SK-N-SH (cell line): ENCODE measurements around the gene RSPO4. TPM values are rescaled to one million over a fixed set of nuclear protein-coding genes. Genes with fewer than 3 reads are reported as not detected.

Experiments used
- CTCF ChIA-PET: fragments of 300-600, 350-600 bp; formaldehyde crosslinking; extraction: SDS; loops from one replicate; lab custom pipeline; 2021; lab: Yijun Ruan, JAX
- POLR2A ChIA-PET: fragments of 350-600 bp; sonication (Branson Sonifier 250); formaldehyde crosslinking; extraction: SDS; loops from one replicate; lab custom pipeline; 2020; ENCODE audit warnings: antibody characterized with exemption, inconsistent platforms; lab: Yijun Ruan, JAX
- DNase-seq: peaks from one replicate; pipeline ENCODE4 v3.0.0; 2012
- H2AFZ ChIP-seq: fragments of 200-600 bp; sonication (generic); 2 replicates; pipeline ENCODE4 v1.8.1; 2016; ENCODE audit warnings: antibody characterized with exemption, mild to moderate bottlenecking, low read depth
- H3F3A ChIP-seq: fragments of 200-600 bp; sonication (generic); replicated peaks from 2 replicates; pipeline ENCODE3; 2016; ENCODE audit warnings: antibody characterized with exemption, mild to moderate bottlenecking; ENCODE audit not compliant: insufficient read depth
- H3K27ac ChIP-seq, 2 experiments: fragments of 200-500 bp in 1 of 2; fragments of 200-600 bp in 1 of 2; sonication (Bioruptor generic) in 1 of 2; sonication (generic), shearing (Covaris generic) in 1 of 2; 2 replicates each; pipeline versions ENCODE4 v1.5.1 to v1.6.1; 2014 to 2016; ENCODE audit warnings: low read depth in 2 of 2, inconsistent platforms in 1 of 2, low read length in 1 of 2, mild to moderate bottlenecking in 1 of 2, mixed read lengths in 1 of 2
- H3K27me3 ChIP-seq: fragments of 200-600 bp; sonication (generic), shearing (Covaris generic); 2 replicates; pipeline ENCODE4 v1.6.1; 2016; ENCODE audit warnings: mixed run types; ENCODE audit not compliant: insufficient read depth
- H3K36me3 ChIP-seq, 2 experiments: fragments of 200-500 bp in 1 of 2; fragments of 200-600 bp in 1 of 2; sonication (Bioruptor generic) in 1 of 2; sonication (generic) in 1 of 2; replicated peaks in 1 of 2; 2 replicates each; pipeline versions ENCODE3 to v1.5.1; 2014 to 2016; ENCODE audit warnings: low read length in 1 of 2, mild to moderate bottlenecking in 1 of 2; ENCODE audit not compliant: insufficient read depth in 2 of 2, control insufficient read depth in 1 of 2
- H3K4me1 ChIP-seq, 2 experiments: fragments of 200-500 bp in 1 of 2; fragments of 200-600 bp in 1 of 2; sonication (Bioruptor generic) in 1 of 2; sonication (generic), shearing (Covaris generic) in 1 of 2; 2 replicates each; pipeline versions ENCODE4 v1.5.1 to v1.6.1; 2014 to 2016; ENCODE audit warnings: low read depth in 1 of 2, low read length in 1 of 2, mixed run types in 1 of 2; ENCODE audit not compliant: insufficient read depth in 2 of 2, control insufficient read depth in 1 of 2
- H3K4me2 ChIP-seq: fragments of 200-600 bp; sonication (generic), shearing (Covaris generic); 2 replicates; pipeline ENCODE4 v1.6.1; 2017; ENCODE audit warnings: mixed run types
- H3K4me3 ChIP-seq, 2 experiments: fragments of 200-500 bp in 1 of 2; fragments of 200-600 bp in 1 of 2; sonication (Bioruptor generic) in 1 of 2; sonication (generic), shearing (Covaris generic) in 1 of 2; 2 replicates each; pipeline versions ENCODE4 v1.5.1 to v1.8.1; 2014 to 2016; ENCODE audit warnings: low read depth in 2 of 2, inconsistent platforms in 1 of 2, low read length in 1 of 2, mild to moderate bottlenecking in 1 of 2, mixed read lengths in 1 of 2, moderate library complexity in 1 of 2
- H3K79me2 ChIP-seq: fragments of 200-600 bp; sonication (generic); 2 replicates; pipeline ENCODE4 v1.8.1; 2017; ENCODE audit warnings: mild to moderate bottlenecking; ENCODE audit not compliant: insufficient read depth
- H3K9ac ChIP-seq: fragments of 200-600 bp; sonication (generic); 2 replicates; pipeline ENCODE4 v1.6.1; 2017; ENCODE audit warnings: mixed run types
- H3K9me2 ChIP-seq: fragments of 200-600 bp; sonication (generic); 2 replicates; pipeline ENCODE4 v1.6.1; 2017; ENCODE audit warnings: mixed run types
- H3K9me3 ChIP-seq: fragments of 200-600 bp; sonication (generic); 2 replicates; pipeline ENCODE4 v1.6.1; 2017; ENCODE audit warnings: mixed run types, mild to moderate bottlenecking, moderate library complexity
- H4K20me1 ChIP-seq: fragments of 200-600 bp; sonication (generic); 2 replicates; pipeline ENCODE4 v1.6.1; 2017; ENCODE audit warnings: mild to moderate bottlenecking, mixed run types; ENCODE audit not compliant: insufficient read depth
- CHD2 ChIP-seq: fragments of 150-350 bp; IDR thresholded peaks from 2 replicates; pipeline ENCODE4 v1.6.1; 2018; ENCODE audit warnings: low read length; ENCODE audit not compliant: partially characterized antibody
- FOXJ3 ChIP-seq: sonication (generic); formaldehyde crosslinking; IDR thresholded peaks from 2 replicates; pipeline ENCODE4 v1.5.1; 2020; ENCODE audit warnings: mild to moderate bottlenecking, missing genetic modification reagents
- NFIC ChIP-seq: IDR thresholded peaks from 2 replicates; pipeline ENCODE4 v1.4.0; 2012; ENCODE audit warnings: borderline replicate concordance
- NRF1 ChIP-seq: IDR thresholded peaks from 2 replicates; pipeline ENCODE4 v1.6.1; 2012; ENCODE audit warnings: low read depth, mild to moderate bottlenecking, low read length
- RXRA ChIP-seq: IDR thresholded peaks from 2 replicates; pipeline ENCODE4 v1.4.0; 2012; ENCODE audit warnings: low read depth, mild to moderate bottlenecking, borderline replicate concordance
- YY1 ChIP-seq: IDR thresholded peaks from 2 replicates; pipeline ENCODE4 v1.4.0; 2012; ENCODE audit warnings: low read depth, mild to moderate bottlenecking
- WGBS: methylation state at CpG from one replicate; pipeline ENCODE4 v1.1.6; 2017; ENCODE audit warnings: low lambda C conversion rate; 5-methylcytosine and 5-hydroxymethylcytosine counted together
- polyA plus RNA-seq, 3 experiments: library from polyadenylated mRNA; depleted of rRNA; stranded (reverse); fragments of >200 nt; gene quantifications; 2 replicates each; pipeline ENCODE4 v1.2.3, GENCODE V29; 2012
- TF ChIP-seq, protein P1 (sequence below): IDR thresholded peaks from 2 replicates; pipeline ENCODE4; 2012
- TF ChIP-seq, protein P2 (sequence below): IDR thresholded peaks from 2 replicates; pipeline ENCODE4 v1.4.0; 2012; ENCODE audit warnings: low read depth, borderline replicate concordance
- TF ChIP-seq, protein P3 (sequence below): fragments of 200-600 bp; sonication (generic); IDR thresholded peaks from 2 replicates; pipeline ENCODE4 v1.6.1; 2017; ENCODE audit warnings: antibody characterized with exemption, mild to moderate bottlenecking, moderate library complexity

Gene RSPO4
- polyA plus RNA-seq, 1 of the 3 experiments (the other 2 are of a cell fraction) = not detected

DNA sequence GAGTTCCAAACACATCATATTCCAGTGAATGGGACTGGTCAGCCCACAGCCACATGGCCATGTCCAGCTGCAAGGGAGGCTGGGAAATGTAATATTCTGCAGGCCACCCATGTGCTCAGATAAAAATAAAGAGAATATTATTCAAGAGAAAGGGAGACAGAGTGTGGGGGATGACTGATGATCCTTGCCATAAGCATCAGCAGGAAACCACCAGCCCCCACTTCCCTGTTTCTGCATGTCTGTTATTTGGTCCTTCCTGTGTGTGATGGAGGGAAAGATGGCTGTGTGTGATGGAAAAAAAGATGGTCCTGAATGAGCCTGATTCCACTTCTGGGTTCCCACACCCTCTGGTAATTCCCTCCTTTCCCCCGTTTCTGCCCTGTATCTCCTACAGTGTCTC is 13.1 kb upstream of the RSPO4 start:
- no peak overlapping the region for H2AFZ ChIP-seq
- H3K9me3 ChIP-seq = no peaks in the 10 kb centered on the region
- H3K9ac ChIP-seq = no peak overlapping the region
- H3K79me2 ChIP-seq = no peaks in the 10 kb centered on the region
- no peak for DNase-seq
- ChIA-PET CTCF (interaction anchor here (0.8 kb wide), 1 partner anchor 58 kb away, joined by 3 read pairs; no protein-coding TSS in a partner anchor), POLR2A (no interaction called here)
- no peak overlapping the region for H3K4me3 ChIP-seq
- no peaks in the 10 kb centered on the region for H3F3A ChIP-seq
- no peak overlapping the region for H3K4me2 ChIP-seq
- H3K27me3 ChIP-seq = no peaks in the 10 kb centered on the region
- H3K9me2 ChIP-seq = no peaks in the 10 kb centered on the region
- TF ChIP-seq, protein P1, sequence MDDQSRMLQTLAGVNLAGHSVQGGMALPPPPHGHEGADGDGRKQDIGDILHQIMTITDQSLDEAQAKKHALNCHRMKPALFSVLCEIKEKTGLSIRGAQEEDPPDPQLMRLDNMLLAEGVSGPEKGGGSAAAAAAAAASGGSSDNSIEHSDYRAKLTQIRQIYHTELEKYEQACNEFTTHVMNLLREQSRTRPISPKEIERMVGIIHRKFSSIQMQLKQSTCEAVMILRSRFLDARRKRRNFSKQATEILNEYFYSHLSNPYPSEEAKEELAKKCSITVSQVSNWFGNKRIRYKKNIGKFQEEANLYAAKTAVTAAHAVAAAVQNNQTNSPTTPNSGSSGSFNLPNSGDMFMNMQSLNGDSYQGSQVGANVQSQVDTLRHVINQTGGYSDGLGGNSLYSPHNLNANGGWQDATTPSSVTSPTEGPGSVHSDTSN = no peak
- TF ChIP-seq, protein P2, sequence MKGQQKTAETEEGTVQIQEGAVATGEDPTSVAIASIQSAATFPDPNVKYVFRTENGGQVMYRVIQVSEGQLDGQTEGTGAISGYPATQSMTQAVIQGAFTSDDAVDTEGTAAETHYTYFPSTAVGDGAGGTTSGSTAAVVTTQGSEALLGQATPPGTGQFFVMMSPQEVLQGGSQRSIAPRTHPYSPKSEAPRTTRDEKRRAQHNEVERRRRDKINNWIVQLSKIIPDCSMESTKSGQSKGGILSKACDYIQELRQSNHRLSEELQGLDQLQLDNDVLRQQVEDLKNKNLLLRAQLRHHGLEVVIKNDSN = no peak
- TF ChIP-seq FOXJ3 (CRISPR knock-in tag) = no peak
- no peak for TF ChIP-seq RXRA
- no peak for TF ChIP-seq YY1
- TF ChIP-seq NRF1 = no peak
- TF ChIP-seq CHD2 = no peak
- TF ChIP-seq, all 33 proteins: peak for 0
- WGBS = 8% methylated on average over 1 of the region's 1 CpG
- no peaks in the 10 kb centered on the region for H3K4me1 ChIP-seq
- no peaks in the 10 kb centered on the region for H3K36me3 ChIP-seq
- H4K20me1 ChIP-seq = no peaks in the 10 kb centered on the region
- H3K27ac ChIP-seq = no peak overlapping the region

DNA sequence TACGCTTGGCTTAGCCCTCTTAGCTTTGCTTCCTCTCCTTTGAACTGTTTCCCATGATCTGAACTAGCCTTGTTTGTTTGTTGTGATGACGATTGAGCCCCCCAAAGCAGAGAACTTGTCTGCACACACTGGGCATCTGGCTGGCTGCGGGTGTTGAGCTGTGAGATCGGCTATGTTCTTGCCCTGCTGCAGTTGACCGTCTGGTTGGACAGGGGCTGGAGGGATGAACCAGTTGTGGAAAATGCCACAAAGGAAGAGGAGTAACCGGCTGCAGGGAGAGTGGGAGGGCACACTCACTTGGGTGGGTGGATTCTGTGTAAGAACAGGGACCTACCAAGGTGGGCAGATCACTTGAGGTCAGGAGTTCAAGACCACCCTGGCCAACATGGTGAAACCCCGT is 12.4 kb upstream of the RSPO4 start:
- H3K9ac ChIP-seq = no peak overlapping the region
- H3K79me2 ChIP-seq = no peaks in the 10 kb centered on the region
- H3K27ac ChIP-seq = no peak overlapping the region
- CTCF ChIA-PET = no interaction called here
- H2AFZ ChIP-seq = no peak overlapping the region
- TF ChIP-seq, protein P3, sequence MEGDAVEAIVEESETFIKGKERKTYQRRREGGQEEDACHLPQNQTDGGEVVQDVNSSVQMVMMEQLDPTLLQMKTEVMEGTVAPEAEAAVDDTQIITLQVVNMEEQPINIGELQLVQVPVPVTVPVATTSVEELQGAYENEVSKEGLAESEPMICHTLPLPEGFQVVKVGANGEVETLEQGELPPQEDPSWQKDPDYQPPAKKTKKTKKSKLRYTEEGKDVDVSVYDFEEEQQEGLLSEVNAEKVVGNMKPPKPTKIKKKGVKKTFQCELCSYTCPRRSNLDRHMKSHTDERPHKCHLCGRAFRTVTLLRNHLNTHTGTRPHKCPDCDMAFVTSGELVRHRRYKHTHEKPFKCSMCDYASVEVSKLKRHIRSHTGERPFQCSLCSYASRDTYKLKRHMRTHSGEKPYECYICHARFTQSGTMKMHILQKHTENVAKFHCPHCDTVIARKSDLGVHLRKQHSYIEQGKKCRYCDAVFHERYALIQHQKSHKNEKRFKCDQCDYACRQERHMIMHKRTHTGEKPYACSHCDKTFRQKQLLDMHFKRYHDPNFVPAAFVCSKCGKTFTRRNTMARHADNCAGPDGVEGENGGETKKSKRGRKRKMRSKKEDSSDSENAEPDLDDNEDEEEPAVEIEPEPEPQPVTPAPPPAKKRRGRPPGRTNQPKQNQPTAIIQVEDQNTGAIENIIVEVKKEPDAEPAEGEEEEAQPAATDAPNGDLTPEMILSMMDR = no peak
- TF ChIP-seq NFIC = no peak
- TF ChIP-seq, all 33 proteins: peak for 0
- DNase-seq = no peak
- no peaks in the 10 kb centered on the region for H3K9me3 ChIP-seq
- no peaks in the 10 kb centered on the region for H3F3A ChIP-seq
- H3K27me3 ChIP-seq = no peaks in the 10 kb centered on the region
- H3K4me2 ChIP-seq = no peak overlapping the region
- H3K36me3 ChIP-seq = no peaks in the 10 kb centered on the region
- no peaks in the 10 kb centered on the region for H4K20me1 ChIP-seq
- WGBS = 24% methylated on average over 7 of the region's 7 CpGs
- H3K4me3 ChIP-seq = no peak overlapping the region
- H3K4me1 ChIP-seq = no peaks in the 10 kb centered on the region
- no peaks in the 10 kb centered on the region for H3K9me2 ChIP-seq
- POLR2A ChIA-PET = no interaction called here
